CD4-positive, alpha-beta memory T cell (primary cell): ENCODE results near the gene SFSWAP. TPM values are rescaled to one million over a fixed set of nuclear protein-coding genes. Genes with fewer than 3 reads are reported as not detected.

Experiments used
- CTCF ChIA-PET: fragments of 350-600 bp; sonication (Branson Sonifier 250); formaldehyde crosslinking; loops from one replicate; lab custom pipeline; 2021; ENCODE audit warnings: inconsistent platforms; ENCODE audit not compliant: partially characterized antibody; lab: Charles Lee
- POLR2A ChIA-PET: fragments of 350-600 bp; sonication (Branson Sonifier 250); formaldehyde crosslinking; loops from one replicate; lab custom pipeline; 2021; ENCODE audit not compliant: partially characterized antibody; lab: Charles Lee
- DNase-seq, 5 donors: peaks; one replicate each; pipeline versions ENCODE4 v3.0.0 to v3.0.0-alpha.2; 2020 to 2022; ENCODE audit warnings: mixed read lengths in 1 of 5
- H3K27ac ChIP-seq: one replicate; pipeline ENCODE4 v1.7.0; 2013; ENCODE audit warnings: low read depth, low read length
- H3K27me3 ChIP-seq: 2 replicates; pipeline ENCODE4 v1.7.0; 2013; ENCODE audit warnings: mild to moderate bottlenecking, low read length, moderate library complexity; ENCODE audit not compliant: insufficient read depth
- H3K36me3 ChIP-seq: 2 replicates; pipeline ENCODE4 v1.7.0; 2013; ENCODE audit warnings: mild to moderate bottlenecking, low read length, moderate library complexity; ENCODE audit not compliant: insufficient read depth
- H3K4me1 ChIP-seq: 2 replicates; pipeline ENCODE4 v1.7.0; 2013; ENCODE audit warnings: mild to moderate bottlenecking, low read length, moderate library complexity; ENCODE audit not compliant: insufficient read depth
- H3K4me3 ChIP-seq, 2 donors: one replicate each; pipeline ENCODE4 v1.7.0; 2013; ENCODE audit warnings: low read length in 2 of 2, mild to moderate bottlenecking in 1 of 2
- H3K9me3 ChIP-seq, 2 donors: one replicate each; pipeline ENCODE4 v1.7.0; 2013; ENCODE audit warnings: low read length in 2 of 2, control low read depth in 1 of 2; ENCODE audit not compliant: control insufficient read depth in 1 of 2
- H3K27ac Mint-ChIP-seq, 7 donors: one replicate each; pipeline ENCODE4 v1.8.0; 2020 to 2021; ENCODE audit warnings: mixed read lengths in 7 of 7, mild to moderate bottlenecking in 6 of 7, inconsistent platforms in 3 of 7, moderate library complexity in 3 of 7
- H3K27me3 Mint-ChIP-seq, 2 donors: one replicate each; pipeline ENCODE4 v1.8.0; 2020 to 2021; ENCODE audit warnings: mixed read lengths in 2 of 2
- H3K36me3 Mint-ChIP-seq, 2 donors: one replicate each; pipeline ENCODE4 v1.8.0; 2020 to 2021; ENCODE audit warnings: mixed read lengths in 2 of 2, inconsistent platforms in 1 of 2, mild to moderate bottlenecking in 1 of 2
- H3K4me1 Mint-ChIP-seq, 4 donors: one replicate each; pipeline ENCODE4 v1.8.0; 2020 to 2021; ENCODE audit warnings: mixed read lengths in 4 of 4, mild to moderate bottlenecking in 1 of 4
- H3K4me3 Mint-ChIP-seq, 8 donors: one replicate each; pipeline ENCODE4 v1.8.0; 2020 to 2021; ENCODE audit warnings: mixed read lengths in 8 of 8, mild to moderate bottlenecking in 7 of 8, moderate library complexity in 6 of 8, inconsistent platforms in 3 of 8
- H3K9me3 Mint-ChIP-seq, 8 donors: one replicate each; pipeline ENCODE4 v1.8.0; 2020 to 2021; ENCODE audit warnings: mixed read lengths in 8 of 8, mild to moderate bottlenecking in 5 of 8, inconsistent platforms in 3 of 8, moderate library complexity in 1 of 8
- intact Hi-C: fragments of 100-400 bp; cut with micrococcal nuclease; formaldehyde crosslinking; loops from one replicate; pipeline ENCODE4 v1.15.1; 2023
- polyA plus RNA-seq, 2 donors: library from polyadenylated mRNA; unstranded; fragments of 300-500 nt; fragmentation: Illumina TruSeq; gene quantifications; one replicate each; pipeline ENCODE4 v1.2.3, GENCODE V29; 2021
- total RNA-seq, 2 experiments: library from RNA; stranded (reverse); gene quantifications; one replicate each; pipeline ENCODE4 v1.2.3, GENCODE V29; 2021

SFSWAP gene
- total and polyA plus RNA-seq, 4 experiments from 2014 or later = 9.8 to 96.8 (median 60.7) TPM

- H3K4me3 Mint-ChIP-seq = no peak overlapping the region
- H3K4me1 Mint-ChIP-seq = peaks cover 0 to 2% (median under 1%) of the 10 kb centered on the region in 4 donors
- H3K27ac ChIP-seq = no peak overlapping the region
- H3K36me3 ChIP-seq = peaks cover 89% of the 10 kb centered on the region
- DNase-seq = no peak
- no peaks in the 10 kb centered on the region for H3K27me3 Mint-ChIP-seq
- POLR2A ChIA-PET = interaction anchor here (0.9 kb wide), 1 partner anchor 18 kb away, joined by 3 read pairs; the partner anchor contains the start of gene SFSWAP
- no peaks in the 10 kb centered on the region for H3K27me3 ChIP-seq
- H3K9me3 ChIP-seq = no peaks in the 10 kb centered on the region
- no peak overlapping the region for H3K27ac Mint-ChIP-seq
- H3K4me3 ChIP-seq = no peak overlapping the region
- intact Hi-C loops = no loop called here
- peaks cover 66 to 95% of the 10 kb centered on the region in 2 donors for H3K36me3 Mint-ChIP-seq
- H3K4me1 ChIP-seq = no peaks in the 10 kb centered on the region
- CTCF ChIA-PET = no interaction called here
- H3K9me3 Mint-ChIP-seq = no peaks in the 10 kb centered on the region
Observed at GRCh38 chr12:131729254-131729955, 18.5 kb downstream of the SFSWAP start.

GRCh38 chr12:131732996-131733615, 22.2 kb downstream of the SFSWAP start:
- POLR2A ChIA-PET = interaction anchor here (1.4 kb wide), 1 partner anchor 22 kb away, joined by 4 read pairs; the partner anchor contains the start of gene SFSWAP
- peaks cover 53 to 84% of the 10 kb centered on the region in 2 donors for H3K36me3 Mint-ChIP-seq
- H3K36me3 ChIP-seq = peaks cover 70% of the 10 kb centered on the region
- CTCF ChIA-PET = no interaction called here
- H3K9me3 ChIP-seq = no peaks in the 10 kb centered on the region
- intact Hi-C loops = no loop called here
- H3K27ac ChIP-seq = no peak overlapping the region
- H3K4me3 ChIP-seq = no peak overlapping the region
- H3K4me1 Mint-ChIP-seq = peaks cover 0 to 3% (median under 1%) of the 10 kb centered on the region in 4 donors
- no peaks in the 10 kb centered on the region for H3K27me3 ChIP-seq
- no peaks in the 10 kb centered on the region for H3K9me3 Mint-ChIP-seq
- H3K27ac Mint-ChIP-seq = no peak overlapping the region
- no peaks in the 10 kb centered on the region for H3K4me1 ChIP-seq
- DNase-seq = no peak
- H3K4me3 Mint-ChIP-seq = no peak overlapping the region
- no peaks in the 10 kb centered on the region for H3K27me3 Mint-ChIP-seq

- Histone ChIP-seq H3K27ac (no peak overlapping the region), H3K4me1 (no peaks in the 10 kb centered on the region), H3K36me3 (peaks cover 63% of the 10 kb centered on the region), H3K9me3 (no peaks in the 10 kb centered on the region), H3K4me3 (no peak overlapping the region), H3K27me3 (no peaks in the 10 kb centered on the region)
- peaks cover 0 to 3% (median under 1%) of the 10 kb centered on the region in 4 donors for H3K4me1 Mint-ChIP-seq
- no peaks in the 10 kb centered on the region for H3K9me3 Mint-ChIP-seq
- ChIA-PET POLR2A (interaction anchor here (1.4 kb wide), 1 partner anchor 23 kb away, joined by 4 read pairs; the partner anchor contains the start of gene SFSWAP), CTCF (no interaction called here)
- H3K27me3 Mint-ChIP-seq = no peaks in the 10 kb centered on the region
- DNase-seq = no peak
- H3K4me3 Mint-ChIP-seq = no peak overlapping the region
- intact Hi-C loops = no loop called here
- H3K27ac Mint-ChIP-seq = no peak overlapping the region
- H3K36me3 Mint-ChIP-seq = peaks cover 48 to 81% of the 10 kb centered on the region in 2 donors
Observed at GRCh38 chr12:131733874-131734273, 23.0 kb downstream of the SFSWAP start.

GRCh38 chr12:131734336-131735152, 23.7 kb downstream of the SFSWAP start:
- intact Hi-C loops = no loop called here
- peaks cover 43 to 78% of the 10 kb centered on the region in 2 donors for H3K36me3 Mint-ChIP-seq
- ChIA-PET CTCF (no interaction called here), POLR2A (interaction anchor here (1.4 kb wide), 1 partner anchor 23 kb away, joined by 4 read pairs; the partner anchor contains the start of gene SFSWAP)
- H3K4me1 Mint-ChIP-seq = peaks cover 0 to 3% (median under 1%) of the 10 kb centered on the region in 4 donors
- no peak overlapping the region for H3K4me3 ChIP-seq
- no peaks in the 10 kb centered on the region for H3K4me1 ChIP-seq
- DNase-seq = no peak
- H3K27me3 ChIP-seq = no peaks in the 10 kb centered on the region
- peaks cover 56% of the 10 kb centered on the region for H3K36me3 ChIP-seq
- no peaks in the 10 kb centered on the region for H3K9me3 ChIP-seq
- H3K27me3 Mint-ChIP-seq = no peaks in the 10 kb centered on the region
- H3K27ac Mint-ChIP-seq = peak overlapping the region in 1 of 7 donors; percentile 63
- no peak overlapping the region for H3K27ac ChIP-seq
- H3K4me3 Mint-ChIP-seq = no peak overlapping the region
- no peaks in the 10 kb centered on the region for H3K9me3 Mint-ChIP-seq

- no peaks in the 10 kb centered on the region for H3K27me3 ChIP-seq
- POLR2A ChIA-PET = no interaction called here
- no peak overlapping the region for H3K27ac ChIP-seq
- Mint-ChIP-seq H3K27me3 (no peaks in the 10 kb centered on the region), H3K4me1 (peaks cover 0 to 3% (median under 1%) of the 10 kb centered on the region in 4 donors), H3K4me3 (no peak overlapping the region), H3K9me3 (no peaks in the 10 kb centered on the region), H3K36me3 (peaks cover 40 to 76% of the 10 kb centered on the region in 2 donors), H3K27ac (peak overlapping the region in 1 of 7 donors; percentile 24)
- no peak overlapping the region for H3K4me3 ChIP-seq
- DNase-seq = no peak
- H3K9me3 ChIP-seq = no peaks in the 10 kb centered on the region
- H3K36me3 ChIP-seq = peaks cover 53% of the 10 kb centered on the region
- intact Hi-C loops = no loop called here
- CTCF ChIA-PET = no interaction called here
- H3K4me1 ChIP-seq = no peaks in the 10 kb centered on the region
Observed at GRCh38 chr12:131735153-131735456, 24.2 kb downstream of the SFSWAP start.

GRCh38 chr12:131735476-131736445, 24.9 kb downstream of the SFSWAP start:
- Histone ChIP-seq H3K36me3 (peaks cover 50% of the 10 kb centered on the region), H3K27ac (no peak overlapping the region), H3K27me3 (no peaks in the 10 kb centered on the region), H3K9me3 (no peaks in the 10 kb centered on the region), H3K4me1 (no peaks in the 10 kb centered on the region), H3K4me3 (no peak overlapping the region)
- Mint-ChIP-seq H3K4me3 (no peak overlapping the region), H3K4me1 (peaks cover 0 to 3% (median under 1%) of the 10 kb centered on the region in 4 donors), H3K27ac (peak overlapping the region in 1 of 7 donors; percentile 24), H3K27me3 (no peaks in the 10 kb centered on the region), H3K9me3 (no peaks in the 10 kb centered on the region), H3K36me3 (peaks cover 44 to 75% of the 10 kb centered on the region in 2 donors)
- no peak for DNase-seq
- intact Hi-C loops = no loop called here
- ChIA-PET POLR2A (no interaction called here), CTCF (interaction anchor here (1.7 kb wide), 1 partner anchor 13 kb away, joined by 4 read pairs; no protein-coding TSS in a partner anchor)
